Liver (tissue), 9 donors: Measurements from ENCODE around the gene HACL1. TPM values are rescaled to one million over a fixed set of nuclear protein-coding genes. Genes with fewer than 3 reads are reported as not detected.
A peak's percentile ranks its signal among the peaks of the same experiment; 100 is the strongest.

Source experiments
- DNase-seq: peaks from one replicate; pipeline ENCODE4 v3.0.0-alpha.2; 2017; ENCODE audit warnings: low spot score
- H3K27ac ChIP-seq, 2 donors: one replicate each; pipeline ENCODE4 v1.7.0; 2013; ENCODE audit warnings: inconsistent platforms in 2 of 2, low read length in 2 of 2, control low read depth in 1 of 2, low read depth in 1 of 2, mild to moderate bottlenecking in 1 of 2
- H3K27me3 ChIP-seq, 4 donors: one replicate each; pipeline versions ENCODE4 v1.6.1 to v1.7.0; 2013; ENCODE audit warnings: low read length in 3 of 4, inconsistent platforms in 1 of 4, mild to moderate bottlenecking in 1 of 4, moderate library complexity in 1 of 4; ENCODE audit not compliant: control insufficient read depth in 4 of 4, insufficient read depth in 4 of 4
- H3K36me3 ChIP-seq, 4 donors: one replicate each; pipeline versions ENCODE4 v1.6.1 to v1.7.0; 2013; ENCODE audit warnings: low read length in 3 of 4, mild to moderate bottlenecking in 3 of 4, low read depth in 1 of 4, moderate library complexity in 1 of 4; ENCODE audit not compliant: control insufficient read depth in 4 of 4, insufficient read depth in 3 of 4
- H3K4me1 ChIP-seq, 4 donors: one replicate each; pipeline versions ENCODE4 v1.6.1 to v1.7.0; 2013; ENCODE audit warnings: low read length in 3 of 4, mild to moderate bottlenecking in 3 of 4, moderate library complexity in 1 of 4; ENCODE audit not compliant: control insufficient read depth in 4 of 4, insufficient read depth in 4 of 4
- H3K4me3 ChIP-seq, 3 donors: one replicate each; pipeline versions ENCODE4 v1.6.1 to v1.7.0; 2013; ENCODE audit warnings: low read length in 3 of 3, control low read depth in 1 of 3, low read depth in 1 of 3, mild to moderate bottlenecking in 1 of 3
- H3K9ac ChIP-seq, 2 donors: one replicate each; pipeline ENCODE4 v1.7.0; 2013; ENCODE audit warnings: low read length in 2 of 2, mild to moderate bottlenecking in 2 of 2, moderate library complexity in 2 of 2, control low read depth in 1 of 2, low read depth in 1 of 2
- H3K9me3 ChIP-seq, 4 donors: one replicate each; pipeline versions ENCODE4 v1.6.1 to v1.7.0; 2013; ENCODE audit warnings: low read length in 3 of 4; ENCODE audit not compliant: control insufficient read depth in 4 of 4
- ATF3 ChIP-seq: IDR thresholded peaks from 2 replicates; pipeline ENCODE4 v1.6.1; 2016; ENCODE audit warnings: antibody characterized with exemption
- CTCF ChIP-seq: fragments of 150-350 bp; IDR thresholded peaks from 2 replicates; pipeline ENCODE4 v1.5.1; 2017; ENCODE audit warnings: improper control_type of control experiment, low read depth, low read length; ENCODE audit not compliant: missing input control
- EGR1 ChIP-seq, 2 donors: IDR thresholded peaks; 2 replicates each; pipeline ENCODE4 v1.6.1; 2016 to 2018; ENCODE audit warnings: antibody characterized with exemption in 2 of 2, low read depth in 2 of 2
- FOXA1 ChIP-seq: IDR thresholded peaks from 2 replicates; pipeline ENCODE4 v1.6.1; 2016; ENCODE audit warnings: antibody characterized with exemption
- FOXA2 ChIP-seq: IDR thresholded peaks from 2 replicates; pipeline ENCODE4 v1.6.1; 2016; ENCODE audit warnings: antibody characterized with exemption
- HNF4A ChIP-seq, 2 donors: conservative IDR thresholded peaks; 2 replicates each; pipeline ENCODE4 v1.6.1; 2016; ENCODE audit warnings: antibody characterized with exemption in 2 of 2, mild to moderate bottlenecking in 2 of 2
- HNF4G ChIP-seq: IDR thresholded peaks from 2 replicates; pipeline ENCODE4 v1.6.1; 2016; ENCODE audit warnings: antibody characterized with exemption
- JUND ChIP-seq, 2 donors: IDR thresholded peaks; 2 replicates each; pipeline ENCODE4 v1.6.1; 2016; ENCODE audit warnings: antibody characterized with exemption in 2 of 2
- NR2F2 ChIP-seq: IDR thresholded peaks from 2 replicates; pipeline ENCODE4 v1.6.1; 2016; ENCODE audit warnings: antibody characterized with exemption
- RAD21 ChIP-seq, 2 donors: IDR thresholded peaks; 2 replicates each; pipeline ENCODE4 v1.6.1; 2016; ENCODE audit warnings: antibody characterized with exemption in 2 of 2, mild to moderate bottlenecking in 2 of 2
- REST ChIP-seq: IDR thresholded peaks from 2 replicates; pipeline ENCODE4 v1.6.1; 2016; ENCODE audit warnings: antibody characterized with exemption, mild to moderate bottlenecking
- RXRA ChIP-seq, 2 donors: IDR thresholded peaks; 2 replicates each; pipeline ENCODE4 v1.6.1; 2017 to 2018; ENCODE audit warnings: antibody characterized with exemption in 2 of 2, mild to moderate bottlenecking in 1 of 2
- SP1 ChIP-seq: IDR thresholded peaks from 2 replicates; pipeline ENCODE4 v1.6.1; 2018; ENCODE audit warnings: antibody characterized with exemption, mild to moderate bottlenecking
- TAF1 ChIP-seq: conservative IDR thresholded peaks from 2 replicates; pipeline ENCODE4 v1.6.1; 2016; ENCODE audit warnings: antibody characterized with exemption, mild to moderate bottlenecking
- WGBS: extraction: QIAGEN DNeasy Blood & Tissue Kit; methylation state at CpG from one replicate; pipeline ENCODE4 v1.1.7; 2013; 5-methylcytosine and 5-hydroxymethylcytosine counted together
- polyA plus RNA-seq, 2 donors: library from polyadenylated mRNA; stranded (reverse) in 1 of 2; unstranded in 1 of 2; fragments of 200-250 nt in 1 of 2; fragments of >200 nt in 1 of 2; fragmentation: Nextera tagmentation in 1 of 2; extraction: Ambion mirVana in 1 of 2; gene quantifications; one replicate each; pipeline versions ENCODE4 v1.2.1 to v1.2.3, GENCODE V29; 2013 to 2015
- total RNA-seq, 2 donors: library from RNA; depleted of rRNA; stranded (reverse); fragments of >200 nt; gene quantifications; one replicate each; pipeline ENCODE4 v1.2.3, GENCODE V29; 2014
- donor health status: healthy.
- donor health status: healthy.
- donor health status: healthy.
- donor health status: healthy.
- donor health status: healthy.

The HACL1 gene
- total and polyA plus RNA-seq, 4 donors, result 13.4 to 46.9 (median 32.2) TPM

GRCh38 chr3:15558581-15558980 lies 42.8 kb downstream of the HACL1 start:
- H3K4me3 ChIP-seq, result no peak overlapping the region
- peaks cover 6 to 26% (median 16%) of the 10 kb centered on the region in 4 donors for H3K4me1 ChIP-seq
- WGBS, result 92% methylated on average over 9 of the region's 9 CpGs
- no peak for TF ChIP-seq TAF1
- TF ChIP-seq RXRA (IDR thresholded peaks at IDR 0.05), result no peak
- TF ChIP-seq HNF4A (conservative IDR thresholded peaks at IDR 0.05), result no peak
- TF ChIP-seq ATF3, result no peak
- TF ChIP-seq CTCF, result no peak
- no peak for TF ChIP-seq FOXA1
- no peak for TF ChIP-seq SP1
- no peak for TF ChIP-seq REST
- no peak for TF ChIP-seq EGR1 (IDR thresholded peaks at IDR 0.05; ENCODE audit: low read depth in 2 of 2)
- no peak for TF ChIP-seq JUND (IDR thresholded peaks at IDR 0.05)
- DNase-seq, result no peak
- H3K36me3 ChIP-seq, result peaks cover 1 to 10% (median 6%) of the 10 kb centered on the region in 4 donors
- no peak overlapping the region for H3K9ac ChIP-seq
- no peaks in the 10 kb centered on the region for H3K27me3 ChIP-seq
- H3K9me3 ChIP-seq, result no peaks in the 10 kb centered on the region
- H3K27ac ChIP-seq, result no peak overlapping the region

GRCh38 chr3:15557511-15557946 lies 43.8 kb downstream of the HACL1 start:
- WGBS, result 1% methylated on average over 3 of the region's 3 CpGs
- TF ChIP-seq HNF4G, result no peak
- peak; percentile 16 for TF ChIP-seq FOXA1
- TF ChIP-seq FOXA2, result peak; percentile 22
- TF ChIP-seq CTCF, result peak; percentile 58
- peak; percentile 30 to 55 for TF ChIP-seq HNF4A (conservative IDR thresholded peaks at IDR 0.05)
- TF ChIP-seq NR2F2, result peak; percentile 15
- peak; percentile 80 to 83 for TF ChIP-seq RAD21 (IDR thresholded peaks at IDR 0.05)
- TF ChIP-seq TAF1, result no peak
- peak; percentile 42 to 63 for TF ChIP-seq RXRA (IDR thresholded peaks at IDR 0.05)
- peak; percentile 51 for DNase-seq
- H3K36me3 ChIP-seq, result peaks cover 1 to 4% (median 3%) of the 10 kb centered on the region in 4 donors
- H3K4me3 ChIP-seq, result no peak overlapping the region
- H3K9ac ChIP-seq, result peak overlapping the region; percentile 18 to 34
- H3K9me3 ChIP-seq, result no peaks in the 10 kb centered on the region
- H3K27me3 ChIP-seq, result no peaks in the 10 kb centered on the region
- H3K4me1 ChIP-seq, result peaks cover 2 to 23% (median 7%) of the 10 kb centered on the region in 4 donors
- peak overlapping the region; percentile 32 to 57 for H3K27ac ChIP-seq
